HCT116 (cell line): ENCODE results near the gene INPP5J. TPM values are rescaled to one million over a fixed set of nuclear protein-coding genes. Genes with fewer than 3 reads are reported as not detected.
"Not testable (repeated sequence)": the region's sequence is repeated elsewhere in the genome, so short reads cannot be mapped to it uniquely, and the experiment has no call there.

Source experiments
- ATAC-seq: fragments of 200-7000 bp; cut with Tn5 transposase; 2 replicates; pipeline ENCODE4 v1.9.1; 2020; ENCODE audit warnings: mild to moderate bottlenecking, moderate library complexity
- BruUV-seq: library from RNA; stranded (reverse); fragments of 400-500 nt; replicated peaks from 2 replicates; lab custom pipeline; 2021; lab: Mats Ljungman, UMichigan
- CTCF ChIA-PET: fragments of 300-600 bp; sonication (Branson Sonifier 250); formaldehyde crosslinking; loops from one replicate; lab custom pipeline; 2021; ENCODE audit warnings: antibody characterized with exemption; lab: Charles Lee
- POLR2A ChIA-PET: fragments of 300-600, 350-600 bp; sonication (Branson Sonifier 250); formaldehyde crosslinking; loops from one replicate; lab custom pipeline; 2021; ENCODE audit warnings: antibody characterized with exemption; lab: Charles Lee
- RAD21 ChIA-PET, 2 experiments: fragments of 300-600 bp; sonication (Branson Sonifier 250); formaldehyde crosslinking; loops; one replicate each; lab custom pipeline; 2023; ENCODE audit warnings: low total read pairs in 2 of 2; ENCODE audit not compliant: uncharacterized antibody in 2 of 2, unreplicated experiment in 2 of 2, low non-redundant PET in 1 of 2; lab: Charles Lee
- DNase-seq: peaks from one replicate; pipeline ENCODE4 v3.0.0-alpha.2; 2010; ENCODE audit warnings: low read depth, low spot score
- H2AFZ ChIP-seq: fragments of 200-600 bp; shearing (Covaris generic), sonication (generic); 2 replicates; pipeline ENCODE4 v1.6.1; 2017; ENCODE audit warnings: low read depth, mixed run types, mixed read lengths, antibody characterized with exemption, low read length; ENCODE audit not compliant: poor library complexity, severe bottlenecking
- H3K27ac ChIP-seq: 2 replicates; pipeline ENCODE4 v1.5.1; 2012; ENCODE audit warnings: low read depth, low read length
- H3K27me3 ChIP-seq: fragments of 200-600 bp; sonication (generic); 2 replicates; pipeline ENCODE4 v1.6.1; 2016; ENCODE audit warnings: mixed run types, low read length, mixed read lengths; ENCODE audit not compliant: insufficient read depth
- H3K36me3 ChIP-seq, 2 experiments: fragments of 200-500 bp in 1 of 2; fragments of 200-600 bp in 1 of 2; sonication (Bioruptor generic) in 1 of 2; sonication (generic) in 1 of 2; 2 replicates each; pipeline versions ENCODE4 v1.5.1 to v1.6.1; 2014 to 2016; ENCODE audit warnings: low read length in 2 of 2, inconsistent platforms in 1 of 2, mixed read lengths in 1 of 2, mixed run types in 1 of 2; ENCODE audit not compliant: insufficient read depth in 2 of 2, control insufficient read depth in 1 of 2
- H3K4me1 ChIP-seq, 2 experiments: fragments of 200-600 bp in 1 of 2; sonication (generic) in 1 of 2; 2 replicates each; pipeline versions ENCODE4 v1.5.1 to v1.6.1; 2012 to 2017; ENCODE audit warnings: low read length in 2 of 2, inconsistent platforms in 1 of 2, mild to moderate bottlenecking in 1 of 2, mixed read lengths in 1 of 2, mixed run types in 1 of 2, moderate library complexity in 1 of 2; ENCODE audit not compliant: insufficient read depth in 2 of 2, control insufficient read depth in 1 of 2
- H3K4me2 ChIP-seq: fragments of 200-600 bp; sonication (generic); 2 replicates; pipeline ENCODE4 v1.6.1; 2017; ENCODE audit warnings: mixed run types, low read length, mixed read lengths
- H3K4me3 ChIP-seq, 2 experiments: fragments of 200-600 bp in 1 of 2; sonication (generic) in 1 of 2; replicated peaks in 1 of 2; 2 replicates each; pipeline ENCODE4 v1.5.1; 2011 to 2016; ENCODE audit warnings: low read length in 2 of 2, control low read depth in 1 of 2, low read depth in 1 of 2, mild to moderate bottlenecking in 1 of 2, mixed read lengths in 1 of 2, mixed run types in 1 of 2
- H3K79me2 ChIP-seq: fragments of 200-600 bp; sonication (generic); 2 replicates; pipeline ENCODE4 v1.6.1; 2017; ENCODE audit warnings: mild to moderate bottlenecking, mixed run types, low read length, moderate library complexity, mixed read lengths; ENCODE audit not compliant: insufficient read depth
- H3K9ac ChIP-seq: fragments of 200-600 bp; sonication (generic); 2 replicates; pipeline ENCODE4 v1.6.1; 2016; ENCODE audit warnings: low read length, mixed read lengths
- H3K9me2 ChIP-seq: fragments of 200-600 bp; sonication (generic), shearing (Covaris generic); 2 replicates; pipeline ENCODE4 v1.6.1; 2017; ENCODE audit warnings: mixed run types, mild to moderate bottlenecking, moderate library complexity; ENCODE audit not compliant: insufficient read depth
- H3K9me3 ChIP-seq, 2 experiments: fragments of 200-500 bp in 1 of 2; fragments of 200-600 bp in 1 of 2; sonication (Bioruptor generic) in 1 of 2; sonication (generic) in 1 of 2; 2 replicates each; pipeline ENCODE4 v1.6.1; 2014 to 2017; ENCODE audit warnings: low read length in 2 of 2, mixed read lengths in 2 of 2, inconsistent platforms in 1 of 2, low read depth in 1 of 2, mild to moderate bottlenecking in 1 of 2, mixed run types in 1 of 2, moderate library complexity in 1 of 2; ENCODE audit not compliant: control insufficient read depth in 1 of 2, insufficient read depth in 1 of 2
- H4K20me1 ChIP-seq: fragments of 200-600 bp; sonication (generic), shearing (Covaris generic); 2 replicates; pipeline ENCODE4 v1.6.1; 2017; ENCODE audit warnings: mixed run types, mild to moderate bottlenecking, moderate library complexity; ENCODE audit not compliant: insufficient read depth
- CEBPB ChIP-seq: IDR thresholded peaks from 2 replicates; pipeline ENCODE4 v1.6.1; 2012; ENCODE audit warnings: low read depth
- EGR1 ChIP-seq: IDR thresholded peaks from 2 replicates; pipeline ENCODE4 v1.6.1; 2012; ENCODE audit warnings: low read depth
- POLR2AphosphoS5 ChIP-seq: IDR thresholded peaks from 2 replicates; pipeline ENCODE4 v1.6.1; 2011; ENCODE audit warnings: mild to moderate bottlenecking, low read depth, low read length, moderate library complexity
- ZNF274 ChIP-seq: fragments of 200-500 bp; sonication (Bioruptor generic); IDR thresholded peaks from 2 replicates; pipeline ENCODE4 v1.6.1; 2014; ENCODE audit warnings: mild to moderate bottlenecking, low read depth, low read length, inconsistent platforms
- intact Hi-C: fragments of 100-400 bp; cut with micrococcal nuclease; formaldehyde crosslinking; loops from 2 replicates; pipeline ENCODE4 v1.10.0; 2022
- total RNA-seq: library from RNA; stranded (reverse); gene quantifications from one replicate; pipeline ENCODE4 v1.2.1, GENCODE V29; 2021; ENCODE audit not compliant: unreplicated experiment
- TF ChIP-seq, protein P1 (sequence below): IDR thresholded peaks from 2 replicates; pipeline ENCODE4 v1.6.1; 2012; ENCODE audit warnings: low read depth

Gene INPP5J
- total RNA-seq, 1 experiment from 2014 or later, result 8.9 TPM

DNA sequence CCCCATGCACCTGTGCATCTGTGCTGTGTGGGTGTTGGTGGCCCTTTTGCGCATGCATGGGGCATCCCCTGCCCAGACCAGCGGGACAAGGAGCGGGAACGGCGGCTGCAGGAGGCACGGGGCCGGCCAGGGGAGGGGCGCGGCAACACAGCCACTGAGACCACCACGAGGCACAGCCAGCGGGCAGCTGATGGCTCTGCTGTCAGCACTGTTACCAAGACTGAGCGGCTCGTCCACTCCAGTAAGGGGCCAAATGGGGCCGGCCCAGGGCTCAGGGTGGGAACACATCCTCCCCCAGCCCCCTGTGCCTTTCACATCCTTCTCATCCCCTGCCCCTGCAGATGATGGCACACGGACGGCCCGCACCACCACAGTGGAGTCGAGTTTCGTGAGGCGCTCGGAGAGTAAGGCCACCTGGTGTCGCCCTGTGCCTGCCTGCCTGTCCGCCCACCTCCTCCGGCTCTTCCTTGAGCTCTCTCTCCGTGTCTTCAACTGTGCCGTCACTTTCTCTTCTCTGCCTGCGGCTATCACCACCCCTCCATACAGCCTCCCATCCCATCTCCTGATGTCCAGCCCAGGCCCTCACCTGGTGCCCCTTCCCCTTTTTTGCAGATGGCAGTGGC lies 26.0 kb upstream of the INPP5J start (continued):
- no peak for TF ChIP-seq POLR2AphosphoS5
- no peak for TF ChIP-seq CEBPB
- TF ChIP-seq ZNF274, result no peak
- TF ChIP-seq EGR1, result no peak
- TF ChIP-seq, protein P1, sequence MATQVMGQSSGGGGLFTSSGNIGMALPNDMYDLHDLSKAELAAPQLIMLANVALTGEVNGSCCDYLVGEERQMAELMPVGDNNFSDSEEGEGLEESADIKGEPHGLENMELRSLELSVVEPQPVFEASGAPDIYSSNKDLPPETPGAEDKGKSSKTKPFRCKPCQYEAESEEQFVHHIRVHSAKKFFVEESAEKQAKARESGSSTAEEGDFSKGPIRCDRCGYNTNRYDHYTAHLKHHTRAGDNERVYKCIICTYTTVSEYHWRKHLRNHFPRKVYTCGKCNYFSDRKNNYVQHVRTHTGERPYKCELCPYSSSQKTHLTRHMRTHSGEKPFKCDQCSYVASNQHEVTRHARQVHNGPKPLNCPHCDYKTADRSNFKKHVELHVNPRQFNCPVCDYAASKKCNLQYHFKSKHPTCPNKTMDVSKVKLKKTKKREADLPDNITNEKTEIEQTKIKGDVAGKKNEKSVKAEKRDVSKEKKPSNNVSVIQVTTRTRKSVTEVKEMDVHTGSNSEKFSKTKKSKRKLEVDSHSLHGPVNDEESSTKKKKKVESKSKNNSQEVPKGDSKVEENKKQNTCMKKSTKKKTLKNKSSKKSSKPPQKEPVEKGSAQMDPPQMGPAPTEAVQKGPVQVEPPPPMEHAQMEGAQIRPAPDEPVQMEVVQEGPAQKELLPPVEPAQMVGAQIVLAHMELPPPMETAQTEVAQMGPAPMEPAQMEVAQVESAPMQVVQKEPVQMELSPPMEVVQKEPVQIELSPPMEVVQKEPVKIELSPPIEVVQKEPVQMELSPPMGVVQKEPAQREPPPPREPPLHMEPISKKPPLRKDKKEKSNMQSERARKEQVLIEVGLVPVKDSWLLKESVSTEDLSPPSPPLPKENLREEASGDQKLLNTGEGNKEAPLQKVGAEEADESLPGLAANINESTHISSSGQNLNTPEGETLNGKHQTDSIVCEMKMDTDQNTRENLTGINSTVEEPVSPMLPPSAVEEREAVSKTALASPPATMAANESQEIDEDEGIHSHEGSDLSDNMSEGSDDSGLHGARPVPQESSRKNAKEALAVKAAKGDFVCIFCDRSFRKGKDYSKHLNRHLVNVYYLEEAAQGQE, result no peak

DNA sequence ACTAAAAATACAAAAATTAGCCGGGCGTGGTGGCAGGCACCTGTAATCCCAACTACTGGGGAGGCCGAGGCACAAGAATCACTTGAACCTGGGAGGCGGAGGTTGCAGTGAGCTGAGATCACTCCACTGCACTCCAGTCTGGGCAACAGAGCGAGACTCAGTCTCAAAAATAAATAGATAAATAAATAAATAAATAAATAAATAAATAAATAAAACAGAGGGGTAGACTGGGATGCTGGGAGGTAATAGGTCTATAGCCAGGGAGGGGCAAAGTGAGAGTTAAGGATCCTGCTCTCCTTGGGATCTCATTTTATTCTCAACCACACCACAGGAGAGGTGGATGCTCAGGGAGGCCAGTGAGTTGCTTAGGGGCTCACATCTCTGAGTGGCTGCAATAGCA lies 25.2 kb upstream of the INPP5J start:
- H3K79me2 ChIP-seq, ATAC-seq, H3K9ac ChIP-seq, H3K27me3 ChIP-seq, H4K20me1 ChIP-seq, POLR2A ChIA-PET, H3K27ac ChIP-seq, CTCF ChIA-PET, H2AFZ ChIP-seq, H3K9me3 ChIP-seq, H3K9me2 ChIP-seq, H3K4me3 ChIP-seq, H3K4me2 ChIP-seq, DNase-seq, BruUV-seq, intact Hi-C loops, RAD21 ChIA-PET: not testable (repeated sequence)
- Histone ChIP-seq H3K36me3 (peaks cover 31 to 57% of the 10 kb centered on the region in 2 experiments), H3K4me1 (peaks cover 0 to 12% of the 10 kb centered on the region in 2 experiments; a peak in 2 of 4 replicates)
